Activated CD8-positive, alpha-beta T cell treated with anti-CD3 and anti-CD28 coated beads, Interleukin-2, amount 10 ng/mL, durations not matched to agents 7 days and 5 days (primary cell): ENCODE results near the gene TBC1D32. TPM values are rescaled to one million over a fixed set of nuclear protein-coding genes. Genes with fewer than 3 reads are reported as not detected.
"Not testable (repeated sequence)": the region's sequence is repeated elsewhere in the genome, so short reads cannot be mapped to it uniquely, and the experiment has no call there.

Experiments used
- ATAC-seq: fragments of 150-1000 bp; cut with Tn5 transposase; one replicate; pipeline ENCODE4 v1.10.0; 2021; ENCODE audit warnings: moderate library complexity
- CTCF ChIA-PET: fragments of 350-600 bp; sonication (Branson Sonifier 250); formaldehyde crosslinking; loops from one replicate; lab custom pipeline; 2021; ENCODE audit warnings: antibody characterized with exemption; lab: Charles Lee
- POLR2A ChIA-PET: fragments of 350-600 bp; sonication (Branson Sonifier 250); formaldehyde crosslinking; loops from one replicate; lab custom pipeline; 2021; ENCODE audit warnings: antibody characterized with exemption; lab: Charles Lee
- DNase-seq: peaks from one replicate; pipeline ENCODE4 v3.0.0-alpha.2; 2020
- H3K27ac Mint-ChIP-seq: one replicate; pipeline ENCODE4 v1.8.0; 2021; ENCODE audit warnings: mild to moderate bottlenecking, mixed read lengths
- H3K27me3 Mint-ChIP-seq: one replicate; pipeline ENCODE4 v1.8.0; 2021; ENCODE audit warnings: low read depth, mixed read lengths
- H3K36me3 Mint-ChIP-seq: one replicate; pipeline ENCODE4 v1.8.0; 2021; ENCODE audit warnings: low read depth, mixed read lengths
- H3K4me1 Mint-ChIP-seq: one replicate; pipeline ENCODE4 v1.8.0; 2021; ENCODE audit warnings: low read depth, mixed read lengths
- H3K4me3 Mint-ChIP-seq: one replicate; pipeline ENCODE4 v1.8.0; 2021; ENCODE audit warnings: mild to moderate bottlenecking, mixed read lengths
- H3K9me3 Mint-ChIP-seq: one replicate; pipeline ENCODE4 v1.8.0; 2022; ENCODE audit warnings: mixed read lengths; ENCODE audit not compliant: insufficient read depth
- total RNA-seq, 2 experiments: library from RNA; stranded (reverse); gene quantifications; one replicate each; pipeline ENCODE4 v1.2.3, GENCODE V29; 2021

TBC1D32 gene, protein sequence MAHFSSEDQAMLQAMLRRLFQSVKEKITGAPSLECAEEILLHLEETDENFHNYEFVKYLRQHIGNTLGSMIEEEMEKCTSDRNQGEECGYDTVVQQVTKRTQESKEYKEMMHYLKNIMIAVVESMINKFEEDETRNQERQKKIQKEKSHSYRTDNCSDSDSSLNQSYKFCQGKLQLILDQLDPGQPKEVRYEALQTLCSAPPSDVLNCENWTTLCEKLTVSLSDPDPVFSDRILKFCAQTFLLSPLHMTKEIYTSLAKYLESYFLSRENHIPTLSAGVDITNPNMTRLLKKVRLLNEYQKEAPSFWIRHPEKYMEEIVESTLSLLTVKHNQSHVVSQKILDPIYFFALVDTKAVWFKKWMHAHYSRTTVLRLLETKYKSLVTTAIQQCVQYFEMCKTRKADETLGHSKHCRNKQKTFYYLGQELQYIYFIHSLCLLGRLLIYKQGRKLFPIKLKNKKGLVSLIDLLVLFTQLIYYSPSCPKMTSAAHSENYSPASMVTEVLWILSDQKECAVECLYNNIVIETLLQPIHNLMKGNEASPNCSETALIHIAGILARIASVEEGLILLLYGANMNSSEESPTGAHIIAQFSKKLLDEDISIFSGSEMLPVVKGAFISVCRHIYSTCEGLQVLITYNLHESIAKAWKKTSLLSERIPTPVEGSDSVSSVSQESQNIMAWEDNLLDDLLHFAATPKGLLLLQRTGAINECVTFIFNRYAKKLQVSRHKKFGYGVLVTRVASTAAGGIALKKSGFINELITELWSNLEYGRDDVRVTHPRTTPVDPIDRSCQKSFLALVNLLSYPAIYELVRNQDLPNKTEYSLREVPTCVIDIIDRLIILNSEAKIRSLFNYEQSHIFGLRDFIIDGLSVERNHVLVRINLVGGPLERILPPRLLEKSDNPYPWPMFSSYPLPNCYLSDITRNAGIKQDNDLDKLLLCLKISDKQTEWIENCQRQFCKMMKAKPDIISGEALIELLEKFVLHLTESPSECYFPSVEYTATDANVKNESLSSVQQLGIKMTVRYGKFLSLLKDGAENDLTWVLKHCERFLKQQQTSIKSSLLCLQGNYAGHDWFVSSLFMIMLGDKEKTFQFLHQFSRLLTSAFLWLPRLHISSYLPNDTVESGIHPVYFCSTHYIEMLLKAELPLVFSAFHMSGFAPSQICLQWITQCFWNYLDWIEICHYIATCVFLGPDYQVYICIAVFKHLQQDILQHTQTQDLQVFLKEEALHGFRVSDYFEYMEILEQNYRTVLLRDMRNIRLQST
- total RNA-seq: 10 to 100 TPM in 1 of 2 experiments, 1 to 10 TPM in 1; 9.5 to 11.4 TPM

DNA sequence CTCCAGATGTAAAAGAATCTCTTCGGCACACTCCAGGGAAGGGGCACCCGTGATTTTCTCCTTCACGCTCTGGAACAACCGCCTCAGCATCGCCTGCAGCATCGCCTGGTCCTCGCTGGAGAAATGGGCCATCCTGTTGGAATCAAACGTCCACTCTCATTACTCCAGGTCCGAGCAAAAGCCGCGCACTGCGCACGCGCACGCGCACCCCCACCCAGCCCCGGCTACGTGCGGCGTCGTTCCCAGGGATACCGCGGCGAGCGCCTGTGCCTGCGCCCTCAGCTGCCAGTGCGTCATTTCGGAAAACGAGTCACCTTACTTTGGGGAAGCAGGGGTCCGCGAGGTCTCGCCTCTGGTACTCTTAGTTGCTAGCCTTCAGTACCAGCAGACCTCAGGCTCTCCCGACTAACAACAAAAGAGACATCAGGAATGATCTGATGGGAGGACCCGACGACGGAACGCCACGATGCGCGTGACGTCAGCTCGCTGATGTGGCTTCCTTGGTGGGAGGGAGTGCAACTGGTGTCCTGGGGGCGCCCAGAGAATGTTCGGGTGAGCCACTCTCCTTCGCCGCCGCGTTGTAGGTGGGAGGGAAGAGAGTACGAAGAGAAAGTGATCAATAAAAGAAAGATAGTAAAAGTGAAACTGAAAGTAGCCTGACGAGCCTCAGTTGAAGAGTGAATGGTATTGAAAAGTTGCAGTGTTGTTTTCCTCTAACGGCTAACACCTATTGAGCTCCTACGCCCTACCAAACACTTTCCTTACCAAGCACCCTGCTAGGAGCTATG lies at the start of gene TBC1D32:
TBC1D32 (minus strand) TSS at position 182 of the 788 bp plus-strand sequence; CDS start at position 132, 50 bp downstream.
- H3K27ac Mint-ChIP-seq: peak within 1 kb of the TSS; percentile 100
- H3K4me1 Mint-ChIP-seq: peaks cover 33% of the 10 kb centered on the region
- H3K9me3 Mint-ChIP-seq: no peaks in the 10 kb centered on the region
- H3K36me3 Mint-ChIP-seq: no peaks in the 10 kb centered on the region
- peak; percentile 96 for ATAC-seq
- ChIA-PET CTCF (interaction anchor here (0.9 to 2.0 kb wide), 4 partner anchors 14 to 28 kb away, joined by 3 to 5 read pairs (median 4); no protein-coding TSS in a partner anchor), POLR2A (interaction anchor here (0.6 to 1.5 kb wide), 5 partner anchors 10 to 1137 kb away, joined by 3 read pairs; partner anchors contain the start of gene SERINC1)
- peaks cover 7% of the 10 kb centered on the region for H3K27me3 Mint-ChIP-seq
- peak; percentile 91 for DNase-seq
- peak within 1 kb of the TSS; percentile 92 for H3K4me3 Mint-ChIP-seq

DNA sequence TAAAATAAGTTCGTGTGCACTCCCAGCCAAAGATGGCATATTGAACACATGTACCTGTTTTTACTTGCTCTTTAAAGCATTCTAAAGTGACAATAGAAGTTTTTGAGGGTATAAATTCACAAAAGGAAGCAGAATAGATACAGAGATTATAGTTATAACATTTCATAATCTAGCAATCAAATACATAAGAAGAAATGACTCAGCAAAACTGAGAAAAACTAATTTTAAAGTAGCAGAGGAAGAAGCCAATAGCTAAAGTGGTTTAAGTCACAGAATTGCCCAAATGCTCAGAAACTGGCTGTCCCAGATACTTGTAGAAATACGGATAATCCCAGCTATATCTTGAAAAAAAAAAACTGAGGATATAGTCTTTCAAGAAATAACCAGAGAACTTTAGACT lies 49.2 kb upstream of the TBC1D32 start:
- POLR2A ChIA-PET: no interaction called here
- Mint-ChIP-seq H3K4me3 (no peak overlapping the region), H3K9me3 (no peaks in the 10 kb centered on the region), H3K27ac (no peak overlapping the region), H3K36me3 (no peaks in the 10 kb centered on the region), H3K27me3 (peaks cover 3% of the 10 kb centered on the region), H3K4me1 (no peaks in the 10 kb centered on the region)
- CTCF ChIA-PET: no interaction called here
- DNase-seq (no peak), ATAC-seq (no peak)

- DNase-seq (no peak), ATAC-seq (no peak)
- Mint-ChIP-seq H3K27me3 (peaks cover 3% of the 10 kb centered on the region), H3K4me1 (no peaks in the 10 kb centered on the region), H3K27ac (no peak overlapping the region), H3K4me3 (no peak overlapping the region), H3K9me3 (no peaks in the 10 kb centered on the region), H3K36me3 (no peaks in the 10 kb centered on the region)
- ChIA-PET POLR2A (no interaction called here), CTCF (no interaction called here)
Observed at GRCh38 chr6:121382467-121383121, 48.3 kb upstream of the TBC1D32 start.

- ATAC-seq: no peak
- H3K27me3 Mint-ChIP-seq: no peaks in the 10 kb centered on the region
- POLR2A ChIA-PET: no interaction called here
- H3K9me3 Mint-ChIP-seq: no peaks in the 10 kb centered on the region
- H3K4me3 Mint-ChIP-seq: no peak overlapping the region
- H3K4me1 Mint-ChIP-seq: no peaks in the 10 kb centered on the region
- H3K36me3 Mint-ChIP-seq: no peaks in the 10 kb centered on the region
- DNase-seq: no peak
- CTCF ChIA-PET: no interaction called here
- no peak overlapping the region for H3K27ac Mint-ChIP-seq
Observed at GRCh38 chr6:121376411-121376810, 42.1 kb upstream of the TBC1D32 start.

DNA sequence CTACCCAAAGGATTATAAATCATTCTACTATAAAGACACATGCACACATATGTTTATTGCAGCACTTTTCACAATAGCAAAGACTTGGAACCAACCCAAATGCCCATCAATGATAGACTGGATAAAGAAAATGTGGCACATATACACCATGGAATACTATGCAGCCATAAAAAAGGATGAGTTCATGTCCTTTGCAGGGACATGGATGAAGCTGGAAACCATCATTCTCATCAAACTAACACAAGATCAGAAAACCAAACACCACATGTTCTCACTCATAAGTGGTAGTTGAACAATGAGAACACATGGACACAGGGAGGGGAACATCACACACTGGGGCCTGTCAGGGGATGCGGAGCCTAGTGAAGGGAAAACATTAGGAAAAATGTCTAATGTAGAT lies 39.9 kb upstream of the TBC1D32 start:
- H3K4me3 Mint-ChIP-seq, H3K4me1 Mint-ChIP-seq, CTCF ChIA-PET, H3K27ac Mint-ChIP-seq, ATAC-seq, H3K27me3 Mint-ChIP-seq, H3K36me3 Mint-ChIP-seq, POLR2A ChIA-PET, H3K9me3 Mint-ChIP-seq, DNase-seq: not testable (repeated sequence)

DNA sequence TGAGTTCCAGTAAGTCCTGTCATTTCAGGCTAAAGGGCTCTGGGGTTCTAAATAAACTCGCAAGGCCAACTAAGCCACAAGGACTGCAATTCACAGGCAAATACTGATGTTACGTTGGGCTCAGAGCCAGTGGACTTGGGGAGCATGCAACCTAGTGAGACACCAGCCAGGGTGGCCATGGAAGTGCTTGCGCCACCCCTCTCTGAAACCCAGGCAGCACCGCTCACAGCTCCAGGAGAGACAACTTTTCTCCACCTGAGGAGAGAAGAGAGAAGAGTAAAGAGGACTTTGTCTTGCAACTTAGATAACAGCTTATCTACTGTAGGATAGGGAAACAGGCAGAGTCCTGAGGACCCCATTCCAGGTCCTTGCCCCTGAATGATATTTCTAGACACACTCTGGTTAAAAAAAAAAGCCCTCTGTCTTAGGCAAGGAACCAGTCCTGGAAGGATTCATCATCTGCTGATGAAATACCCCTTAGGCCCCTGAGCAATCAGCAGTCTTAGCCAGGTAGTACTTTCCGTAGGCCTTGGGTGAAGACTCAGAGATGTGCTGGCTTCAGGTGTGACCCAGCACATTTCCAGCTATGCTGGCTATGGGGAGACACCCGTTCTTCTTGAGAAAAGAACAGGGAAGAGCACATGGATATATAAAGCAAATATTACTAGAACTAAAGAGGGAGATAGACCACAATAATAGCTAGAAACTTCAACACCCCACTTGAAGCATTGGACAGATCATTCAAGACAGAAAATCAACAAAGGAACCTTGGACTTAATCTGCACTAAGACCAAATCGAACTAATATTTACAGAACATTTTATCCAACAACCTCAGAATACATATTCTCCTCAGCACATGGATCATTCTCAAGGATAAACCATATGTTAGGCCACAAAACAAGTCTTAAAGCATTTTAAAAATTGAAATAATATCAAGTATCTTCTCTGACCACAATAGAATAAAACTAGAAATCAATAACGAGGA lies 31.5 kb upstream of the TBC1D32 start:
- Mint-ChIP-seq H3K36me3 (no peaks in the 10 kb centered on the region), H3K27me3 (peaks cover 9% of the 10 kb centered on the region), H3K4me1 (no peaks in the 10 kb centered on the region), H3K9me3 (no peaks in the 10 kb centered on the region), H3K27ac (no peak overlapping the region), H3K4me3 (no peak overlapping the region)
- ATAC-seq (no peak), DNase-seq (no peak)
- ChIA-PET POLR2A (no interaction called here), CTCF (no interaction called here)

GRCh38 chr6:121356575-121356974 lies 22.3 kb upstream of the TBC1D32 start:
- CTCF ChIA-PET: no interaction called here
- no peak overlapping the region for H3K4me3 Mint-ChIP-seq
- H3K4me1 Mint-ChIP-seq: no peaks in the 10 kb centered on the region
- H3K9me3 Mint-ChIP-seq: no peaks in the 10 kb centered on the region
- POLR2A ChIA-PET: no interaction called here
- DNase-seq: no peak
- no peak for ATAC-seq
- no peaks in the 10 kb centered on the region for H3K36me3 Mint-ChIP-seq
- peaks cover 19% of the 10 kb centered on the region for H3K27me3 Mint-ChIP-seq
- no peak overlapping the region for H3K27ac Mint-ChIP-seq

GRCh38 chr6:121354764-121355163 lies 20.5 kb upstream of the TBC1D32 start:
- no peaks in the 10 kb centered on the region for H3K9me3 Mint-ChIP-seq
- DNase-seq (no peak), ATAC-seq (no peak)
- no peaks in the 10 kb centered on the region for H3K36me3 Mint-ChIP-seq
- no peaks in the 10 kb centered on the region for H3K4me1 Mint-ChIP-seq
- POLR2A ChIA-PET: no interaction called here
- CTCF ChIA-PET: interaction anchor here (1.4 kb wide), 1 partner anchor 28 kb away, joined by 3 read pairs; no protein-coding TSS in a partner anchor
- H3K27ac Mint-ChIP-seq: no peak overlapping the region
- peaks cover 25% of the 10 kb centered on the region for H3K27me3 Mint-ChIP-seq
- no peak overlapping the region for H3K4me3 Mint-ChIP-seq

GRCh38 chr6:121352941-121353340 lies 18.7 kb upstream of the TBC1D32 start:
- H3K27me3 Mint-ChIP-seq: peaks cover 29% of the 10 kb centered on the region
- CTCF ChIA-PET: no interaction called here

GRCh38 chr6:121351916-121352315 lies 17.6 kb upstream of the TBC1D32 start:
- H3K27ac Mint-ChIP-seq: no peak overlapping the region
- no peaks in the 10 kb centered on the region for H3K36me3 Mint-ChIP-seq
- H3K27me3 Mint-ChIP-seq: peaks cover 25% of the 10 kb centered on the region
- no peak overlapping the region for H3K4me3 Mint-ChIP-seq
- no peaks in the 10 kb centered on the region for H3K4me1 Mint-ChIP-seq
- H3K9me3 Mint-ChIP-seq: no peaks in the 10 kb centered on the region
- ATAC-seq (no peak), DNase-seq (no peak)
- CTCF ChIA-PET: no interaction called here
- POLR2A ChIA-PET: no interaction called here

More at GRCh38 chr6:121352941-121353340, 18.7 kb upstream of the TBC1D32 start:
- no peaks in the 10 kb centered on the region for H3K36me3 Mint-ChIP-seq
- H3K9me3 Mint-ChIP-seq: no peaks in the 10 kb centered on the region
- DNase-seq (no peak), ATAC-seq (no peak)
- POLR2A ChIA-PET: no interaction called here
- H3K4me3 Mint-ChIP-seq: no peak overlapping the region
- no peak overlapping the region for H3K27ac Mint-ChIP-seq
- no peaks in the 10 kb centered on the region for H3K4me1 Mint-ChIP-seq
